Mesenchymal stem cell (in vitro differentiated cells and primary cell): Measurements from ENCODE around the gene ARL15.
A peak's percentile ranks its signal among the peaks of the same experiment; 100 is the strongest.

Source experiments
- DNase-seq: peaks from one replicate; pipeline ENCODE4 v3.0.0-alpha.2; 2013
- H2AFZ ChIP-seq: one replicate; pipeline ENCODE4 v1.6.1; 2013; ENCODE audit warnings: low read depth, mild to moderate bottlenecking, control low read depth, inconsistent platforms, low read length, moderate library complexity
- H2AK5ac ChIP-seq: 2 replicates; pipeline ENCODE4 v1.6.1; 2013; ENCODE audit warnings: low read length, moderate library complexity, mild to moderate bottlenecking, inconsistent platforms; ENCODE audit not compliant: severe bottlenecking
- H2BK120ac ChIP-seq: one replicate; pipeline ENCODE4 v1.6.1; 2013; ENCODE audit warnings: low read depth, mild to moderate bottlenecking, inconsistent platforms, low read length, moderate library complexity
- H2BK12ac ChIP-seq, 2 experiments: one replicate each; pipeline ENCODE4 v1.6.1; 2013; ENCODE audit warnings: inconsistent platforms in 2 of 2, low read length in 2 of 2, mild to moderate bottlenecking in 2 of 2, moderate library complexity in 2 of 2, control low read depth in 1 of 2
- H2BK15ac ChIP-seq: one replicate; pipeline ENCODE4 v1.6.1; 2013; ENCODE audit warnings: mild to moderate bottlenecking, low read depth, inconsistent platforms; ENCODE audit not compliant: poor library complexity, severe bottlenecking
- H2BK5ac ChIP-seq: 2 replicates; pipeline ENCODE4 v1.6.1; 2013; ENCODE audit warnings: low read depth, mild to moderate bottlenecking, low read length, control low read depth, inconsistent platforms; ENCODE audit not compliant: poor library complexity, severe bottlenecking
- H3K14ac ChIP-seq, 2 experiments: one replicate each; pipeline ENCODE4 v1.6.1; 2013; ENCODE audit warnings: inconsistent platforms in 2 of 2, low read length in 2 of 2, control low read depth in 1 of 2, mild to moderate bottlenecking in 1 of 2, moderate library complexity in 1 of 2
- H3K18ac ChIP-seq, 2 experiments: one replicate each; pipeline ENCODE4 v1.6.1; 2013; ENCODE audit warnings: inconsistent platforms in 2 of 2, low read length in 2 of 2, control low read depth in 1 of 2, low read depth in 1 of 2, mild to moderate bottlenecking in 1 of 2
- H3K23ac ChIP-seq, 2 experiments: one replicate each; pipeline ENCODE4 v1.6.1; 2013; ENCODE audit warnings: inconsistent platforms in 2 of 2, low read length in 2 of 2, mild to moderate bottlenecking in 2 of 2, moderate library complexity in 2 of 2, control low read depth in 1 of 2
- H3K27ac ChIP-seq: 2 replicates; pipeline ENCODE4 v1.5.1; 2013; ENCODE audit warnings: mild to moderate bottlenecking, moderate library complexity, low read length, control low read depth, inconsistent platforms; ENCODE audit not compliant: poor library complexity, severe bottlenecking
- H3K27me3 ChIP-seq, 2 experiments: 2 replicates each; pipeline versions ENCODE4 v1.6.1 to v1.7.0; 2013; ENCODE audit warnings: low read length in 2 of 2, mild to moderate bottlenecking in 2 of 2, moderate library complexity in 2 of 2, control low read depth in 1 of 2, inconsistent platforms in 1 of 2; ENCODE audit not compliant: control insufficient read depth in 1 of 2, insufficient read depth in 1 of 2
- H3K36me3 ChIP-seq, 2 experiments: 2 replicates each; pipeline versions ENCODE4 v1.6.1 to v1.7.0; 2013; ENCODE audit warnings: low read length in 2 of 2, control low read depth in 1 of 2, inconsistent platforms in 1 of 2, low read depth in 1 of 2, mild to moderate bottlenecking in 1 of 2; ENCODE audit not compliant: insufficient read depth in 2 of 2, control insufficient read depth in 1 of 2
- H3K4ac ChIP-seq, 2 experiments: one replicate each; pipeline ENCODE4 v1.6.1; 2013; ENCODE audit warnings: inconsistent platforms in 2 of 2, low read length in 2 of 2, mild to moderate bottlenecking in 2 of 2, moderate library complexity in 2 of 2, control low read depth in 1 of 2, low read depth in 1 of 2
- H3K4me1 ChIP-seq: 2 replicates; pipeline ENCODE4 v1.6.1; 2013; ENCODE audit warnings: low read depth, low read length, control low read depth; ENCODE audit not compliant: control insufficient read depth, insufficient read depth
- H3K4me2 ChIP-seq: 2 replicates; pipeline ENCODE4 v1.6.1; 2013; ENCODE audit warnings: low read length, mild to moderate bottlenecking, inconsistent platforms; ENCODE audit not compliant: poor library complexity, severe bottlenecking
- H3K4me3 ChIP-seq, 2 experiments: 2 replicates each; pipeline versions ENCODE4 v1.5.1 to v1.7.0; 2013; ENCODE audit warnings: low read length in 2 of 2, mild to moderate bottlenecking in 2 of 2, control low read depth in 1 of 2, low read depth in 1 of 2; ENCODE audit not compliant: insufficient read depth in 1 of 2
- H3K79me1 ChIP-seq: replicated peaks from 2 replicates; pipeline ENCODE4 v1.6.1; 2013; ENCODE audit warnings: mild to moderate bottlenecking, control low read depth, low read length, inconsistent platforms; ENCODE audit not compliant: poor library complexity, severe bottlenecking
- H3K9ac ChIP-seq: 2 replicates; pipeline ENCODE4 v1.7.0; 2013; ENCODE audit warnings: mild to moderate bottlenecking, low read length, moderate library complexity
- H3K9me3 ChIP-seq: 2 replicates; pipeline ENCODE4 v1.7.0; 2013; ENCODE audit warnings: mild to moderate bottlenecking, low read length; ENCODE audit not compliant: control insufficient read depth
- H4K8ac ChIP-seq: one replicate; pipeline ENCODE4 v1.6.1; 2013; ENCODE audit warnings: inconsistent platforms, mild to moderate bottlenecking, low read length, moderate library complexity
- H4K91ac ChIP-seq: one replicate; pipeline ENCODE4 v1.6.1; 2013; ENCODE audit warnings: mild to moderate bottlenecking, low read length, inconsistent platforms
- WGBS: methylation state at CpG from one replicate; pipeline ENCODE4 v1.1.7; 2013; ENCODE audit warnings: mixed read lengths; 5-methylcytosine and 5-hydroxymethylcytosine counted together

The ARL15 gene

GRCh38 chr5:54156577-54156976 is 153.8 kb downstream of the ARL15 start:
- Histone ChIP-seq H3K4me2 (no peak overlapping the region), H3K4me1 (peaks cover 2% of the 10 kb centered on the region), H4K8ac (no peak overlapping the region), H2BK12ac (no peak overlapping the region), H2AK5ac (no peak overlapping the region), H3K4me3 (no peak overlapping the region), H2AFZ (no peak overlapping the region), H3K9me3 (no peaks in the 10 kb centered on the region), H3K4ac (no peak overlapping the region), H3K36me3 (no peaks in the 10 kb centered on the region), H3K27me3 (no peaks in the 10 kb centered on the region), H2BK120ac (no peak overlapping the region), H3K27ac (no peak overlapping the region), H3K79me1 (peaks cover 2% of the 10 kb centered on the region), H3K9ac (no peak overlapping the region), H4K91ac (no peak overlapping the region), H3K18ac (no peak overlapping the region), H3K23ac (no peak overlapping the region), H2BK5ac (no peak overlapping the region), H2BK15ac (no peak overlapping the region), H3K14ac (no peak overlapping the region)
- no peak for DNase-seq
- WGBS = 100% methylated on average over 1 of the region's 1 CpG

- Histone ChIP-seq H3K79me1 (no peaks in the 10 kb centered on the region), H3K4ac (no peak overlapping the region)
Measured at GRCh38 chr5:54150841-54151240, 159.5 kb downstream of the ARL15 start.

GRCh38 chr5:54148858-54149257 is 161.5 kb downstream of the ARL15 start:
- H3K9ac ChIP-seq = no peak overlapping the region
- H3K9me3 ChIP-seq = no peaks in the 10 kb centered on the region
- H3K4me2 ChIP-seq = no peak overlapping the region
- H3K4me3 ChIP-seq = no peak overlapping the region
- H3K4ac ChIP-seq = no peak overlapping the region
- H3K27ac ChIP-seq = no peak overlapping the region
- no peak overlapping the region for H2BK12ac ChIP-seq
- peaks cover 2% of the 10 kb centered on the region for H3K79me1 ChIP-seq
- H4K8ac ChIP-seq = no peak overlapping the region
- H3K27me3 ChIP-seq = no peaks in the 10 kb centered on the region
- no peak overlapping the region for H2BK5ac ChIP-seq
- H3K23ac ChIP-seq = no peak overlapping the region
- DNase-seq = no peak
- no peak overlapping the region for H2BK15ac ChIP-seq
- H3K14ac ChIP-seq = no peak overlapping the region
- 92% methylated on average over 2 of the region's 2 CpGs for WGBS
- no peak overlapping the region for H3K18ac ChIP-seq
- no peaks in the 10 kb centered on the region for H3K36me3 ChIP-seq
- no peaks in the 10 kb centered on the region for H3K4me1 ChIP-seq
- H2AFZ ChIP-seq = no peak overlapping the region
- H4K91ac ChIP-seq = no peak overlapping the region
- H2BK120ac ChIP-seq = no peak overlapping the region
- no peak overlapping the region for H2AK5ac ChIP-seq

More at GRCh38 chr5:54150841-54151240, 159.5 kb downstream of the ARL15 start:
- Histone ChIP-seq H3K27me3 (no peaks in the 10 kb centered on the region), H3K9me3 (no peaks in the 10 kb centered on the region), H3K14ac (no peak overlapping the region), H2AK5ac (no peak overlapping the region), H3K36me3 (no peaks in the 10 kb centered on the region), H4K8ac (no peak overlapping the region), H3K4me3 (no peak overlapping the region), H3K23ac (no peak overlapping the region), H2AFZ (no peak overlapping the region), H3K4me2 (no peak overlapping the region), H3K9ac (no peak overlapping the region), H3K4me1 (no peaks in the 10 kb centered on the region), H4K91ac (no peak overlapping the region), H2BK12ac (no peak overlapping the region), H3K27ac (no peak overlapping the region), H2BK15ac (no peak overlapping the region), H3K18ac (no peak overlapping the region), H2BK5ac (no peak overlapping the region), H2BK120ac (no peak overlapping the region)
- DNase-seq = no peak
- WGBS = no CpG with 5 or more reads among the region's 1 CpG

GRCh38 chr5:54148067-54148845 is 162.1 kb downstream of the ARL15 start:
- H3K18ac ChIP-seq = no peak overlapping the region
- H2BK12ac ChIP-seq = no peak overlapping the region
- no peak overlapping the region for H2AK5ac ChIP-seq
- no peak overlapping the region for H3K4ac ChIP-seq
- no peak overlapping the region for H3K4me2 ChIP-seq
- H3K79me1 ChIP-seq = peaks cover 2% of the 10 kb centered on the region
- H3K9me3 ChIP-seq = no peaks in the 10 kb centered on the region
- no peak overlapping the region for H3K14ac ChIP-seq
- no peak overlapping the region for H3K23ac ChIP-seq
- no peaks in the 10 kb centered on the region for H3K27me3 ChIP-seq
- H3K9ac ChIP-seq = peak overlapping the region; percentile 52
- H2AFZ ChIP-seq = no peak overlapping the region
- no peak for DNase-seq
- H4K8ac ChIP-seq = no peak overlapping the region
- H2BK120ac ChIP-seq = no peak overlapping the region
- H3K4me3 ChIP-seq = peak overlapping the region in 1 of 2 experiments; percentile 35
- H2BK5ac ChIP-seq = no peak overlapping the region
- H2BK15ac ChIP-seq = no peak overlapping the region
- no peak overlapping the region for H4K91ac ChIP-seq
- no peaks in the 10 kb centered on the region for H3K36me3 ChIP-seq
- 75% methylated on average over 4 of the region's 6 CpGs for WGBS
- no peaks in the 10 kb centered on the region for H3K4me1 ChIP-seq
- no peak overlapping the region for H3K27ac ChIP-seq
